AG20443 (cell line): ENCODE data around the gene GNB3.
A peak's percentile ranks its signal among the peaks of the same experiment; 100 is the strongest.
"Not testable (repeated sequence)": the region's sequence is repeated elsewhere in the genome, so short reads cannot be mapped to it uniquely, and the experiment has no call there.

Source experiments
- DNase-seq: peaks from one replicate; pipeline ENCODE4 v3.0.0; 2012; ENCODE audit warnings: low spot score, mixed read lengths

GNB3 gene

GRCh38 chr12:6883683-6884082 is 43.0 kb downstream of the GNB3 start:
- no peak for DNase-seq

DNA sequence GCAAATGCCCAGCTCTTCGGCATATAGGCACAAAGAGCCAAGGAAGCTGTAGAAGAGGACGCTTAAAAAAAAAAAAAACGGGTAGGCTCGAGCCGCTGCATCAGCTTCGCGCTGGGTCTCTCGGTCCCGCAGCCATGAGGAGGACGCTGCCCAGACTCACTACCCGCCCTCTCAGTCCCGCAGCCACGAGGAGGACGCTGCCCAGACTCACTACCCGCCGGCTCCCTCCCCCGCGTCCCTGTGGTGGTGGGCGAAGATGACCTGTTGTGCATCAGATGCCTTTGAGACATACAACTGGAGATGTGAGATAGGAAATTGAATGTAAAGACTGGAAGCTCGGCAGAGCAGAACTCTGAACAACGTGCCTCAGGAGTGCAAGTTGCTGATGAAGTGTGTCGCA is 43.8 kb downstream of the GNB3 start:
- no peak for DNase-seq

DNA sequence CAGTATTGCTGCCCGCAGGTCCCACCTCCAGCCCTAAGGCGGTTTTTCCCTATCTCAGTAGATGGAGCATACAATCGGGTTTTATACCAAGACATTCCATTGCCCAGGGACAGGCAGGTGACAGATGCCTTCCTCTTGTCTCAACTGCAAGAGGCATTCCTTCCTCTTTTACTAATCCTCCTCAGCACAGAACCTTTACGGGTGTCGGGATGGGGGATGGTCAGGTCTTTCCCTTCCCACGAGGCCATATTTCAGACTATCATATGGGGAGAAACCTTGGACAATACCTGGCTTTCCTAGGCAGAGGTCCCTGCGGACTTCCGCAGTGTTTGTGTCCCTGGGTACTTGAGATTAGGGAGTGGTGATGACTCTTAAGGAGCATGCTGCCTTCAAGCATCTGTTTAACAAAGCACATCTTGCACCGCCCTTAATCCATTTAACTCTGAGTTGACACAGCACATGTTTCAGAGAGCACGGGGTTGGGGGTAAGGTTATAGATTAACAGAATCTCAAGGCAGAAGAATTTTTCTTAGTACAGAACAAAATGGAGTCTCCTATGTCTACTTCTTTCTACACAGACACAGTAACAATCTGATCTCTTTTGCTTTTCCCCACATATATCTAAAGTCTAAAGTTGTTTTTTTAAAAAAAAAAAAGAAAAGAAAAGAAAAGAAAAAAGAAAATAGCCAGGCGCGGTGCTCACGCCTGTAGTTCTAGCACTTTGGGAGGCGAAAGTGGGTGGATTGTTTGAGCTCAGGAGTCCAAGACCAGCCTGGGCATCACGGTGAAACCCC is 45.7 kb downstream of the GNB3 start:
- not testable (repeated sequence) for DNase-seq

- no peak for DNase-seq
Measured at GRCh38 chr12:6887460-6887859, 46.7 kb downstream of the GNB3 start.

DNA sequence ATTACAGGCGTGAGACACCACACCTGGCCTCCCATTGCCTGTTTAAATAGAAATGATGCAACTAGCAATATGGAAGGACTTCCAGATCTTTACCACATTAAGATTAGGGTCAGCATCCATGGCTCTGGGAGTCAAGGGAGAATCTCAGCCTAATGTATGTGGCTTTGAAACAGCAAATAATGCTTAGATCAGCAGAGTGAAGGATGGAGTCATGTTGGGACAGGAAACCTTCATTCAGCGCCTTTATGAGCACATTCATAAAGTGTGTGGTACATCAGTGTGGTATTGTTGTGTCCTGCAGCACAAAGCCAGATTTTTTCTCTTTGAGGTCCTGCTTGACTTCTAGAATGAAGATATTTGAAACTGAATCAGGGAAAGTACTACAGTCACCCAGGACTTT is 47.6 kb downstream of the GNB3 start:
- no peak for DNase-seq

- DNase-seq = not testable (repeated sequence)
Measured at GRCh38 chr12:6888794-6889193, 48.1 kb downstream of the GNB3 start.

DNA sequence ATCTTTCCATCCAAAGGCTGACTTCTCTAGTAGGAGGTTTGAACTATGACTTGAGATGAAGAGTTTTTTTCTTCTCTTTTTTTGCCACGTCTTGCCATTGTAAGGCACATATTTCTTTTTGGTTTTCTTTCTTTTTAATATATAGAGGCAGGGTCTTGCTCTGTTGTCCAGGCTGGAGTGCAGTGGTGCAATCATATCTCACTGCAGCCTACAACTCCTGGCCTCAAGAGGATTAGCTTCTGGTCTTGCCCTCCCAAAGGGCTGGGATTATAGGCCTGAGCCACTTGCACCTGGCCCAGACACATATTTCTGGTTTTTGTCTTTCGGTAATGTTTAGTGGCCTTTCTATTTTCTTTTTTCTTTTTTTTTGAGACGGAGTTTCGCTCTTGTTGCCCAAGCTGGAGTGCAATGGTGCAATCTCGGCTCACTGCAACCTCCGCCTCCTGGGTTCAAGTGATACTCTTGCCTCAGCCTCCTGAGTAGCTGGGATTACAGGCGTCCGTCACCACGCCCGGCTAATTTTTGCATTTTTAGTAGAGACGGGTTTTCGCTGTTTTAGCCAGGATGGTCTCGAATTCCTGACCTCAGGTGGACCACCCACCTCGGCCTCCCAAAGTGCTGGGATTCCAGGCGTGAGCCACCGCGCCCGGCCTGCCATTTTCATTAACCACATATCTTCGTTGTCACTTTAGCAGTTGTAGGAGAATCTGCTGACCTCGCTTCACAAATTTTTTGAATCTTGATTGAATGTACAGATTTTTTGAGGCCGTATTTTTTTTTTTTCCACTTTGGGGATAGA is 49.2 kb downstream of the GNB3 start:
- DNase-seq = not testable (repeated sequence)

DNA sequence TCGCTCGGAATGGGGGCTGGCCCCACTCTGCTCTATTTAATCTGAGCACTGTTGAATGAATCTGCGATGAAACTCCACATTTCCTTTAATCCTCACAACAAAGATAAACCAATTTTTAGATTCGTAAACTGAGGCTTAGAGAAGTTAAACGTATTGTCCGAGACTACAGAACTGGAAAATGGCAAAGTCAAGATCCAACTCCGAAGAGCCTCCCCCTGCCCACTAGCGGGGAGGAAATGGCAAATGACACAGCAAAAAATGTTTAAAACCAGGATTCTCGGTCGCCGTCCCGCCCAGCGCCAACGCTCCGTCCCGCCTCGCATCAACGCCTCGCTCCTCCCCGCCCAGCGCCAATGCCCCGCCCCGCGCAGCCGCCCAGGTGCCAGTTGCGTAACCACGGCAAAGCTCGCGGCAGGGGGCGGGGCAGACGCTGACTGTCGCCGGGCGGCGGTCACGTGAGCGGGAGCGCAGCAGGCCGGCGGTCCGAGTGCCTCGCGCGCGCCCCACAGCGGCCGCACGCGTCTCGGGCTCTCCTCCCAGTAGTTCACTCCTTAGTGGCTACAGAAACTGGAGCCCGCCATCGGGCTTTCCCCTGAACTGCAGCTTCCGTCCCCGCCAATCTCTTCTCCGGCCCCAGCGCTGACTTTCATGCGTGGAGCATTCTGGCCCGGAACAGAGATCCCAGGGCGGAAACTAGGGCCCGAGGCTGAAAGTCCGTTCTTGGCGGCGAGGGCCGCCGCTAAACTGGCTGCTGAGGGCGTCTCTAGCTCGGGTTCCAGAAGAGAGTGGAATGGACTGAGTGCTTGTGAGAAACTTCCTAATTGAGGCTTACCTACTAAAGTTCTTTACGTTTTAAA is 50.3 kb downstream of the GNB3 start:
- DNase-seq = peak; percentile 99

GRCh38 chr12:6891646-6892001 is 50.9 kb downstream of the GNB3 start:
- DNase-seq = no peak

DNA sequence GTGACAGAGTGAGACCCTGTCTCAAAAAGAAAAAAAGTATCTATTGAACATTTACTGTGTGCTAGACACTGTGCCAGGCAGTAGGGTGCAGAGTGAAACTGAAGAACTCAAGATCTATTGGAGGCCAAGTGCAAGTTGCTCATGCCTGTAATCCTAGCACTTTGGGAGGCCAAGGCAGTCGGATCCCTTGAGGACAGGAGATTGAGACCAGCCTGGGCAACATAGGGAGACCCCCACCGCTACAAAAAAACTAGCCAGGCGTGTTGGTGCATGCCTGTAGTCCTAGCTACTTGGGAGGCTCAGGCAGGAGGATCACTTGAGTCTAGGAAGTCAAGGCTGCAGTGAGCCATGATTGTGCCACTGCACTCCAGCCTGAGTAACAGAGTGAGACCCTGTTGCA is 52.0 kb downstream of the GNB3 start:
- not testable (repeated sequence) for DNase-seq

- no peak for DNase-seq
Measured at GRCh38 chr12:6894321-6894720, 53.6 kb downstream of the GNB3 start.
